Neural progenitor cell (in vitro differentiated cells): ENCODE results near the gene ARHGEF11. TPM values are rescaled to one million over a fixed set of nuclear protein-coding genes. Genes with fewer than 3 reads are reported as not detected.
A peak's percentile ranks its signal among the peaks of the same experiment; 100 is the strongest.

ENCODE experiments used
- DNase-seq: peaks from one replicate; pipeline ENCODE4 v3.0.0-alpha.2; 2016; ENCODE audit warnings: low spot score
- H2AFZ ChIP-seq: fragments of 200-600 bp; sonication (generic); replicated peaks from 2 replicates; pipeline ENCODE4 v1.6.1; 2016; ENCODE audit warnings: antibody characterized with exemption
- H3F3A ChIP-seq: fragments of 200-600 bp; sonication (generic); 2 replicates; pipeline ENCODE4 v1.6.1; 2016; ENCODE audit warnings: antibody characterized with exemption, low read depth
- H3K27ac ChIP-seq: fragments of 200-600 bp; sonication (generic); 2 replicates; pipeline ENCODE4 v1.5.1; 2016; ENCODE audit warnings: mild to moderate bottlenecking
- H3K27me3 ChIP-seq: fragments of 200-600 bp; sonication (generic); 2 replicates; pipeline ENCODE4 v1.6.1; 2016; ENCODE audit warnings: mild to moderate bottlenecking, moderate library complexity
- H3K36me3 ChIP-seq: fragments of 200-600 bp; sonication (generic); 2 replicates; pipeline ENCODE4 v1.5.1; 2016
- H3K4me1 ChIP-seq: fragments of 200-600 bp; sonication (generic); 2 replicates; pipeline ENCODE4 v1.6.1; 2016; ENCODE audit warnings: mixed run types
- H3K4me2 ChIP-seq: fragments of 200-600 bp; sonication (generic); 2 replicates; pipeline ENCODE4 v1.6.1; 2016
- H3K4me3 ChIP-seq: fragments of 200-600 bp; sonication (generic); 2 replicates; pipeline ENCODE4 v1.5.1; 2016
- H3K79me2 ChIP-seq: fragments of 200-600 bp; sonication (generic); 2 replicates; pipeline ENCODE4 v1.6.1; 2016; ENCODE audit warnings: low read depth
- H3K9ac ChIP-seq: fragments of 200-600 bp; sonication (generic); 2 replicates; pipeline ENCODE4 v1.6.1; 2016
- H3K9me3 ChIP-seq: fragments of 200-600 bp; sonication (generic); 2 replicates; pipeline ENCODE4 v1.5.1; 2016; ENCODE audit warnings: low read depth
- H4K20me1 ChIP-seq: fragments of 200-600 bp; sonication (generic); 2 replicates; pipeline ENCODE4 v1.6.1; 2016; ENCODE audit warnings: low read depth
- H3K27ac Mint-ChIP-seq: 3 replicates; pipeline ENCODE4 v1.8.0; 2021; ENCODE audit warnings: mixed read lengths
- H3K27me3 Mint-ChIP-seq: 2 replicates; pipeline ENCODE4 v1.8.0; 2022; ENCODE audit warnings: low read depth, mild to moderate bottlenecking, inconsistent platforms, moderate library complexity, mixed read lengths; ENCODE audit not compliant: insufficient read depth
- H3K36me3 Mint-ChIP-seq: 3 replicates; pipeline ENCODE4 v1.8.0; 2021; ENCODE audit warnings: mixed read lengths
- H3K4me1 Mint-ChIP-seq: 3 replicates; pipeline ENCODE4 v1.8.0; 2021; ENCODE audit warnings: mixed read lengths
- H3K4me3 Mint-ChIP-seq: 3 replicates; pipeline ENCODE4 v1.8.0; 2021; ENCODE audit warnings: mild to moderate bottlenecking, moderate library complexity, mixed read lengths
- H3K9me3 Mint-ChIP-seq: 3 replicates; pipeline ENCODE4 v1.8.0; 2020; ENCODE audit warnings: mixed read lengths
- EZH2 ChIP-seq: fragments of 200-600 bp; sonication (generic); IDR thresholded peaks from 2 replicates; pipeline ENCODE4 v1.6.1; 2017; ENCODE audit warnings: antibody characterized with exemption, mild to moderate bottlenecking, moderate library complexity
- EZH2phosphoT487 ChIP-seq: fragments of 200-600 bp; sonication (generic); IDR thresholded peaks from 2 replicates; pipeline ENCODE4 v1.6.1; 2017; ENCODE audit warnings: antibody characterized with exemption
- total RNA-seq: library from RNA; depleted of rRNA; stranded (reverse); fragments of >200 nt; gene quantifications from 2 replicates; pipeline ENCODE4 v1.2.3, GENCODE V29; 2015; ENCODE audit warnings: low replicate concordance
- TF ChIP-seq, protein P1 (sequence below): fragments of 200-600 bp; sonication (generic); IDR thresholded peaks from 2 replicates; pipeline ENCODE4 v1.5.1; 2017; ENCODE audit warnings: antibody characterized with exemption, mild to moderate bottlenecking

Gene ARHGEF11
- total RNA-seq, 1 donor from 2014 or later, result 31.9 TPM

GRCh38 chr1:157050836-157051235 is 5.3 kb upstream of the ARHGEF11 start:
- no peak overlapping the region for H3K4me3 Mint-ChIP-seq
- peaks cover 8% of the 10 kb centered on the region for H3K9me3 Mint-ChIP-seq
- Histone ChIP-seq H3K4me3 (no peak overlapping the region), H3K9ac (no peak overlapping the region), H3K27ac (no peak overlapping the region), H3K4me2 (no peak overlapping the region), H3K9me3 (no peaks in the 10 kb centered on the region), H3K36me3 (no peaks in the 10 kb centered on the region), H4K20me1 (no peaks in the 10 kb centered on the region), H3K4me1 (no peaks in the 10 kb centered on the region), H2AFZ (no peak overlapping the region), H3K79me2 (no peaks in the 10 kb centered on the region), H3K27me3 (no peaks in the 10 kb centered on the region), H3F3A (peaks cover 16% of the 10 kb centered on the region)
- no peak for DNase-seq
- peaks cover 5% of the 10 kb centered on the region for H3K27me3 Mint-ChIP-seq
- peaks cover 3% of the 10 kb centered on the region for H3K4me1 Mint-ChIP-seq
- no peak overlapping the region for H3K27ac Mint-ChIP-seq
- TF ChIP-seq, protein P1, sequence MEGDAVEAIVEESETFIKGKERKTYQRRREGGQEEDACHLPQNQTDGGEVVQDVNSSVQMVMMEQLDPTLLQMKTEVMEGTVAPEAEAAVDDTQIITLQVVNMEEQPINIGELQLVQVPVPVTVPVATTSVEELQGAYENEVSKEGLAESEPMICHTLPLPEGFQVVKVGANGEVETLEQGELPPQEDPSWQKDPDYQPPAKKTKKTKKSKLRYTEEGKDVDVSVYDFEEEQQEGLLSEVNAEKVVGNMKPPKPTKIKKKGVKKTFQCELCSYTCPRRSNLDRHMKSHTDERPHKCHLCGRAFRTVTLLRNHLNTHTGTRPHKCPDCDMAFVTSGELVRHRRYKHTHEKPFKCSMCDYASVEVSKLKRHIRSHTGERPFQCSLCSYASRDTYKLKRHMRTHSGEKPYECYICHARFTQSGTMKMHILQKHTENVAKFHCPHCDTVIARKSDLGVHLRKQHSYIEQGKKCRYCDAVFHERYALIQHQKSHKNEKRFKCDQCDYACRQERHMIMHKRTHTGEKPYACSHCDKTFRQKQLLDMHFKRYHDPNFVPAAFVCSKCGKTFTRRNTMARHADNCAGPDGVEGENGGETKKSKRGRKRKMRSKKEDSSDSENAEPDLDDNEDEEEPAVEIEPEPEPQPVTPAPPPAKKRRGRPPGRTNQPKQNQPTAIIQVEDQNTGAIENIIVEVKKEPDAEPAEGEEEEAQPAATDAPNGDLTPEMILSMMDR, result no peak
- no peak for TF ChIP-seq EZH2phosphoT487
- TF ChIP-seq EZH2, result no peak
- no peaks in the 10 kb centered on the region for H3K36me3 Mint-ChIP-seq

DNA sequence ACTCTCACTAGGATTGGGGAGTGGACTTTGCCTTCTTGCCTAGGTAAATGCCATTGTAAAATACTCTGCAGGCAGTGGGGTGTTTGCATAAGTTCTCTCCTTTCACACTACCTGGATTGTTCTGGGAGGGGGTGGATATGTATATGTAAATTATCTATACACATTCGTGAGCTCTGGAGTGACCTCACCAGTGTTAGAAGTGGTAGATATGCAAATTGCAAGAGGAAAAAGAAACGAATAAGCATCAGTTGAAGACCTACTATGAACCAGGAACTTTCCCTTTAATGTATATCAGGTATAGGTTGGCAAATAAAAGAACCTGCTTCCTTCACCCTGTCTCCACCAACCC is 1.5 kb upstream of the ARHGEF11 start:
- H3K4me3 Mint-ChIP-seq, result peak overlapping the region; percentile 92
- TF ChIP-seq, protein P1, result no peak
- TF ChIP-seq EZH2phosphoT487, result no peak
- no peak overlapping the region for H3K27ac Mint-ChIP-seq
- H3K36me3 Mint-ChIP-seq, result no peaks in the 10 kb centered on the region
- no peak overlapping the region for H2AFZ ChIP-seq
- peaks cover 33% of the 10 kb centered on the region for H3K79me2 ChIP-seq
- H3K27me3 ChIP-seq, result no peaks in the 10 kb centered on the region
- no peak overlapping the region for H3K4me3 ChIP-seq
- peaks cover 4% of the 10 kb centered on the region for H3K9me3 Mint-ChIP-seq
- H3K4me2 ChIP-seq, result no peak overlapping the region
- peaks cover 26% of the 10 kb centered on the region for H3K4me1 ChIP-seq
- peaks cover 5% of the 10 kb centered on the region for H3K27me3 Mint-ChIP-seq
- H3K4me1 Mint-ChIP-seq, result peaks cover 29% of the 10 kb centered on the region
- H3K9ac ChIP-seq, result no peak overlapping the region
- no peak overlapping the region for H3K27ac ChIP-seq
- H3K36me3 ChIP-seq, result no peaks in the 10 kb centered on the region
- H3K9me3 ChIP-seq, result no peaks in the 10 kb centered on the region
- peaks cover 25% of the 10 kb centered on the region for H4K20me1 ChIP-seq
- DNase-seq, result no peak
- peaks cover 23% of the 10 kb centered on the region for H3F3A ChIP-seq

GRCh38 chr1:157044326-157044725 is 1.2 kb downstream of the ARHGEF11 start:
- H3K4me1 Mint-ChIP-seq, result peaks cover 36% of the 10 kb centered on the region
- H3K4me1 ChIP-seq, result peaks cover 28% of the 10 kb centered on the region
- H4K20me1 ChIP-seq, result peaks cover 49% of the 10 kb centered on the region
- H3K4me3 ChIP-seq, result peak overlapping the region; percentile 98
- H2AFZ ChIP-seq, result no peak overlapping the region
- no peak overlapping the region for H3K27ac ChIP-seq
- no peaks in the 10 kb centered on the region for H3K9me3 Mint-ChIP-seq
- TF ChIP-seq EZH2, result no peak
- TF ChIP-seq, protein P1, result no peak
- TF ChIP-seq EZH2phosphoT487, result no peak
- no peaks in the 10 kb centered on the region for H3K9me3 ChIP-seq
- no peaks in the 10 kb centered on the region for H3K27me3 ChIP-seq
- peak overlapping the region; percentile 95 for H3K9ac ChIP-seq
- peaks cover 60% of the 10 kb centered on the region for H3K79me2 ChIP-seq
- peak overlapping the region; percentile 97 for H3K4me3 Mint-ChIP-seq
- peaks cover 23% of the 10 kb centered on the region for H3F3A ChIP-seq
- H3K36me3 Mint-ChIP-seq, result no peaks in the 10 kb centered on the region
- H3K27ac Mint-ChIP-seq, result peak overlapping the region; percentile 64
- DNase-seq, result no peak
- peak overlapping the region; percentile 96 for H3K4me2 ChIP-seq
- H3K27me3 Mint-ChIP-seq, result peaks cover 5% of the 10 kb centered on the region
- H3K36me3 ChIP-seq, result no peaks in the 10 kb centered on the region
